Measurements from ENCODE around the gene ARID4B. TPM values are rescaled to one million over a fixed set of nuclear protein-coding genes. Genes with fewer than 3 reads are reported as not detected.
A peak's percentile ranks its signal among the peaks of the same experiment; 100 is the strongest.

The ARID4B gene
- total and polyA plus RNA-seq, 2 of the 13 experiments (the other 11 are each of a cell fraction or from before 2014, with no cell fraction given) = 9.7 to 24.6 TPM

- TF ChIP-seq FOXA1 (IDR thresholded peaks at IDR 0.05) = no peak
- TF ChIP-seq FOXA1 (CRISPR knock-in tag; IDR thresholded peaks at IDR 0.05) = no peak
- TF ChIP-seq MBD4 (IDR thresholded peaks at IDR 0.05; ENCODE audit: borderline replicate concordance, low read length) = no peak
- TF ChIP-seq ZNF274 (CRISPR knock-in tag; IDR thresholded peaks at IDR 0.05) = no peak
- no peak for TF ChIP-seq YY1 (IDR thresholded peaks at IDR 0.05; ENCODE audit: insufficient read depth, insufficient replicate concordance, low read depth, low read length)
- no peak for TF ChIP-seq NR2F2 (IDR thresholded peaks at IDR 0.05; ENCODE audit: borderline replicate concordance, low read depth)
- TF ChIP-seq HES4 (CRISPR knock-in tag; IDR thresholded peaks at IDR 0.05; ENCODE audit: borderline replicate concordance) = 0 out of 2 replicates have a peak, but pooled peaks have one; percentile 14
- no peak for TF ChIP-seq MYPOP (CRISPR knock-in tag; IDR thresholded peaks at IDR 0.05)
- no peak for TF ChIP-seq HNF4G (IDR thresholded peaks at IDR 0.05; ENCODE audit: borderline replicate concordance, low read depth, low read length)
- TF ChIP-seq HNF4G (CRISPR knock-in tag; IDR thresholded peaks at IDR 0.05; ENCODE audit: borderline replicate concordance, low read depth) = no peak
- TF ChIP-seq TGIF2 (CRISPR knock-in tag; IDR thresholded peaks at IDR 0.05) = peak; percentile 34; the same call in 1 of the 2 replicates
- no peak for TF ChIP-seq ARHGAP35 (CRISPR knock-in tag; IDR thresholded peaks at IDR 0.05; ENCODE audit: borderline replicate concordance)
- 0 out of 2 replicates have a peak, but pooled peaks have one; percentile 56 for TF ChIP-seq LBX2 (CRISPR knock-in tag; IDR thresholded peaks at IDR 0.05; ENCODE audit: borderline replicate concordance)
- TF ChIP-seq PLSCR1 (CRISPR knock-in tag; IDR thresholded peaks at IDR 0.05; ENCODE audit: borderline replicate concordance) = no peak
- TF ChIP-seq STAG1 (CRISPR knock-in tag; IDR thresholded peaks at IDR 0.05) = peak; percentile 29
- 0 out of 2 replicates have a peak, but pooled peaks have one; percentile 0 for TF ChIP-seq TOE1 (CRISPR knock-in tag; IDR thresholded peaks at IDR 0.05)
- no peak for TF ChIP-seq IRX3 (CRISPR knock-in tag; IDR thresholded peaks at IDR 0.05; ENCODE audit: borderline replicate concordance, low read depth)
- TF ChIP-seq ZNF326 (CRISPR knock-in tag; IDR thresholded peaks at IDR 0.05; ENCODE audit: borderline replicate concordance) = no peak
- TF ChIP-seq ZNF562 (CRISPR knock-in tag; IDR thresholded peaks at IDR 0.05; ENCODE audit: borderline replicate concordance) = no peak
- TF ChIP-seq FOXC1 (CRISPR knock-in tag; IDR thresholded peaks at IDR 0.05; ENCODE audit: borderline replicate concordance) = peak; percentile 18; the same call in 1 of the 2 replicates
- TF ChIP-seq POLR2G (IDR thresholded peaks at IDR 0.05; ENCODE audit: low read depth, low read length) = peak; percentile 10; the same call in 1 of the 2 replicates
- TF ChIP-seq MXD1 (CRISPR knock-in tag; IDR thresholded peaks at IDR 0.05) = no peak
- no peak for TF ChIP-seq ZNF180 (CRISPR knock-in tag; IDR thresholded peaks at IDR 0.05; ENCODE audit: borderline replicate concordance, low read depth)
- TF ChIP-seq ZNF263 (CRISPR knock-in tag; IDR thresholded peaks at IDR 0.05) = peak; percentile 48; the same call in 1 of the 2 replicates
- 0 out of 2 replicates have a peak, but pooled peaks have one; percentile 39 for TF ChIP-seq ARID2 (CRISPR knock-in tag; IDR thresholded peaks at IDR 0.05; ENCODE audit: borderline replicate concordance)
- TF ChIP-seq RFX1 (IDR thresholded peaks at IDR 0.05) = no peak
- TF ChIP-seq MIER3 (CRISPR knock-in tag; IDR thresholded peaks at IDR 0.05; ENCODE audit: borderline replicate concordance) = 0 out of 2 replicates have a peak, but pooled peaks have one; percentile 3
- 0 out of 2 replicates have a peak, but pooled peaks have one; percentile 56 for TF ChIP-seq ZNF33B (CRISPR knock-in tag; IDR thresholded peaks at IDR 0.05)
- TF ChIP-seq ZNF777 (CRISPR knock-in tag; IDR thresholded peaks at IDR 0.05) = peak; percentile 2; the same call in 1 of the 2 replicates
These were observed 1.3 kb upstream of the ARID4B start (continued) for GRCh38 chr1:235329139-235329902.

Measured in HepG2 (cell line).